ENCODE results near the gene KRT20.

KRT20 gene

GRCh38 chr17:40873255-40873654 lies 11.8 kb downstream of the KRT20 start:
- peaks cover 33% of the 10 kb centered on the region for H3K27me3 ChIP-seq
- no peak for TF ChIP-seq CTCF (IDR thresholded peaks at IDR 0.05)
- no peak overlapping the region for H3K27ac ChIP-seq
- no peak overlapping the region for H3K4me3 ChIP-seq (ENCODE audit: low read depth in 1 of 2, low read length in 1 of 2)
- peaks cover 21 to 25% of the 10 kb centered on the region in 2 experiments for H3K4me1 ChIP-seq (ENCODE audit: control insufficient read depth in 1 of 2, insufficient read depth in 1 of 2, low read depth in 1 of 2, low read length in 1 of 2)
- no peaks in the 10 kb centered on the region for H3K9me3 ChIP-seq
- H3K36me3 ChIP-seq, result no peaks in the 10 kb centered on the region

- Histone ChIP-seq H3K27me3 (peaks cover 33% of the 10 kb centered on the region), H3K27ac (no peak overlapping the region), H3K4me3 (ENCODE audit: low read depth in 1 of 2, low read length in 1 of 2) (no peak overlapping the region), H3K9me3 (no peaks in the 10 kb centered on the region), H3K36me3 (no peaks in the 10 kb centered on the region), H3K4me1 (ENCODE audit: control insufficient read depth in 1 of 2, insufficient read depth in 1 of 2, low read depth in 1 of 2, low read length in 1 of 2) (peaks cover 28 to 30% of the 10 kb centered on the region in 2 experiments)
- no peak for TF ChIP-seq CTCF (IDR thresholded peaks at IDR 0.05)
These were observed 12.6 kb downstream of the KRT20 start for GRCh38 chr17:40872416-40872815.

GRCh38 chr17:40871316-40871715 lies 13.7 kb downstream of the KRT20 start:
- Histone ChIP-seq H3K27me3 (peaks cover 33% of the 10 kb centered on the region), H3K9me3 (no peaks in the 10 kb centered on the region)
- no peak for TF ChIP-seq CTCF (IDR thresholded peaks at IDR 0.05)

GRCh38 chr17:40870136-40870535 lies 14.9 kb downstream of the KRT20 start:
- Histone ChIP-seq H3K36me3 (no peaks in the 10 kb centered on the region), H3K27ac (no peak overlapping the region), H3K9me3 (no peaks in the 10 kb centered on the region), H3K4me3 (ENCODE audit: low read depth in 1 of 2, low read length in 1 of 2) (no peak overlapping the region), H3K4me1 (ENCODE audit: control insufficient read depth in 1 of 2, insufficient read depth in 1 of 2, low read depth in 1 of 2, low read length in 1 of 2) (peaks cover 46 to 49% of the 10 kb centered on the region in 2 experiments), H3K27me3 (peaks cover 27% of the 10 kb centered on the region)
- TF ChIP-seq CTCF (IDR thresholded peaks at IDR 0.05), result no peak

More at GRCh38 chr17:40871316-40871715, 13.7 kb downstream of the KRT20 start:
- Histone ChIP-seq H3K36me3 (no peaks in the 10 kb centered on the region), H3K4me1 (ENCODE audit: control insufficient read depth in 1 of 2, insufficient read depth in 1 of 2, low read depth in 1 of 2, low read length in 1 of 2) (peaks cover 34 to 40% of the 10 kb centered on the region in 2 experiments), H3K27ac (no peak overlapping the region), H3K4me3 (ENCODE audit: low read depth in 1 of 2, low read length in 1 of 2) (no peak overlapping the region)

- H3K27me3 ChIP-seq, result peaks cover 19% of the 10 kb centered on the region
- no peak within 1 kb of the TSS for H3K27ac ChIP-seq
- H3K9me3 ChIP-seq, result no peaks in the 10 kb centered on the region
- H3K36me3 ChIP-seq, result no peaks in the 10 kb centered on the region
- H3K4me1 ChIP-seq (ENCODE audit: control insufficient read depth in 1 of 2, insufficient read depth in 1 of 2, low read depth in 1 of 2, low read length in 1 of 2), result peaks cover 55 to 56% of the 10 kb centered on the region in 2 experiments
- no peak for TF ChIP-seq CTCF (IDR thresholded peaks at IDR 0.05)
- no peak within 1 kb of the TSS for H3K4me3 ChIP-seq (ENCODE audit: low read depth in 1 of 2, low read length in 1 of 2)
These were observed 18.2 kb downstream of the KRT20 start, which contains the start of gene KRT12 for GRCh38 chr17:40866838-40867237. KRT12 (minus strand) TSS chr17:40867223; CDS start chr17:40867186, 37 bp downstream.
